Caco-2 (cell line): Measurements from ENCODE around the gene ARF1. TPM values are rescaled to one million over a fixed set of nuclear protein-coding genes. Genes with fewer than 3 reads are reported as not detected.

Experiments used
- BruUV-seq: library from RNA; stranded (reverse); fragments of 400-500 nt; replicated peaks from 2 replicates; lab custom pipeline; 2021; lab: Mats Ljungman, UMichigan
- CTCF ChIA-PET: fragments of 300-600 bp; sonication (Branson Sonifier 250); formaldehyde crosslinking; loops from one replicate; lab custom pipeline; 2022; ENCODE audit warnings: antibody characterized with exemption; lab: Charles Lee
- POLR2A ChIA-PET: fragments of 300-600 bp; sonication (Branson Sonifier 250); formaldehyde crosslinking; loops from one replicate; lab custom pipeline; 2022; ENCODE audit warnings: antibody characterized with exemption; lab: Charles Lee
- DNase-seq, 2 experiments: peaks; one replicate each; pipeline versions ENCODE4 v3.0.0 to v3.0.0-alpha.2; 2020 to 2022
- H3K27me3 ChIP-seq: replicated peaks from 2 replicates; pipeline ENCODE4 v1.6.0; 2011; ENCODE audit warnings: low read length; ENCODE audit not compliant: control insufficient read depth, insufficient read depth
- H3K36me3 ChIP-seq: 2 replicates; pipeline ENCODE4 v1.5.1; 2011; ENCODE audit warnings: low read length; ENCODE audit not compliant: control insufficient read depth, insufficient read depth
- H3K4me1 ChIP-seq: fragments of 250-450 bp; sonication (Bioruptor Pico); 2 replicates; pipeline ENCODE4 v1.5.1; 2020; ENCODE audit warnings: mild to moderate bottlenecking
- H3K4me3 ChIP-seq: 2 replicates; pipeline ENCODE4 v1.5.1; 2011; ENCODE audit warnings: low read depth, mild to moderate bottlenecking, control low read depth, low read length
- H3K9me3 ChIP-seq: fragments of 250-450 bp; sonication (Bioruptor Pico); 2 replicates; pipeline ENCODE4 v1.5.1; 2020; ENCODE audit warnings: mild to moderate bottlenecking, moderate library complexity
- H3K27ac Mint-ChIP-seq: one replicate; pipeline ENCODE4 v1.8.0; 2022; ENCODE audit warnings: mixed read lengths; ENCODE audit not compliant: unreplicated experiment
- H3K27me3 Mint-ChIP-seq: one replicate; pipeline ENCODE4 v1.8.0; 2022; ENCODE audit warnings: mixed read lengths; ENCODE audit not compliant: insufficient read depth, unreplicated experiment
- H3K36me3 Mint-ChIP-seq: one replicate; pipeline ENCODE4 v1.8.0; 2022; ENCODE audit warnings: mild to moderate bottlenecking, mixed read lengths; ENCODE audit not compliant: insufficient read depth, unreplicated experiment
- H3K4me1 Mint-ChIP-seq: one replicate; pipeline ENCODE4 v1.8.0; 2022; ENCODE audit warnings: low read depth, mixed read lengths; ENCODE audit not compliant: unreplicated experiment
- H3K4me3 Mint-ChIP-seq: one replicate; pipeline ENCODE4 v1.8.0; 2022; ENCODE audit warnings: mild to moderate bottlenecking, moderate library complexity, mixed read lengths; ENCODE audit not compliant: unreplicated experiment
- H3K9me3 Mint-ChIP-seq: one replicate; pipeline ENCODE4 v1.8.0; 2022; ENCODE audit warnings: mixed read lengths; ENCODE audit not compliant: unreplicated experiment
- intact Hi-C: fragments of 100-400 bp; cut with micrococcal nuclease; formaldehyde crosslinking; loops from one replicate; pipeline ENCODE4 v1.10.0; 2022; ENCODE audit not compliant: unreplicated experiment
- total RNA-seq: library from RNA; stranded (reverse); gene quantifications from 2 replicates; pipeline ENCODE4 v1.2.3, GENCODE V29; 2022
- TF ChIP-seq, protein P1 (sequence below), 2 experiments: fragments of 200-600 bp in 1 of 2; IDR thresholded peaks; 1 replicate in 1 of 2; 2 replicates in 1 of 2; pipeline versions ENCODE4 v1.5.1 to v1.8.0; 2011 to 2022; ENCODE audit warnings: antibody characterized with exemption in 1 of 2, control low read depth in 1 of 2, inconsistent platforms in 1 of 2, low read depth in 1 of 2, low read length in 1 of 2, mild to moderate bottlenecking in 1 of 2, moderate library complexity in 1 of 2; ENCODE audit not compliant: insufficient read depth in 1 of 2, severe bottlenecking in 1 of 2, unreplicated experiment in 1 of 2

The ARF1 gene
- total RNA-seq, 1 experiment from 2014 or later, result 378 TPM

DNA sequence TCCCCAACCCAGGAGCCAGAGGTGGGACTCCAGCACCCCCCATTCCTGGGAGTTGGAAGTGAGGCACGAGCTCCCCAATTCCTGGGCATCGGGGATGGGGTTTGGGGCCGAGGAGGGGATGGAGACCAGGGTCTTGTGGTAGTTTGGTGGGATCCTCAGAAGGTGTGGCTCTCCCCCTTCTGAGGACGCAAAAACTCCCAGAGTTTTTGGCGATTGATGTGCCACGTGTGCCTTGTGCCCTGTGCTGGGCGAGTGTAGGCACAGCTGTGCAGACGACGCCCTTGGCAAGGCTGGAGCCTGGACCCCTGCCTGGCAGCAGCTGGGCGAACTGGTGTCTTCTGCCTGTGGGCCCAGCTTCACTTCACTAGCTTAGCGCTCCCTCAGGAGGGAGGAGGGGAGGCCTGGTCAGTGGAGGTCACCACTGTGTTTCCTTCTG is 60.2 kb downstream of the ARF1 start:
- H3K36me3 Mint-ChIP-seq, result peaks cover 21% of the 10 kb centered on the region
- H3K4me1 Mint-ChIP-seq, result no peaks in the 10 kb centered on the region
- H3K27me3 Mint-ChIP-seq, result no peaks in the 10 kb centered on the region
- no peak overlapping the region for H3K4me3 ChIP-seq
- no peaks in the 10 kb centered on the region for H3K9me3 Mint-ChIP-seq
- no peaks in the 10 kb centered on the region for H3K27me3 ChIP-seq
- H3K4me3 Mint-ChIP-seq, result no peak overlapping the region
- peaks cover 5% of the 10 kb centered on the region for H3K4me1 ChIP-seq
- TF ChIP-seq, protein P1, sequence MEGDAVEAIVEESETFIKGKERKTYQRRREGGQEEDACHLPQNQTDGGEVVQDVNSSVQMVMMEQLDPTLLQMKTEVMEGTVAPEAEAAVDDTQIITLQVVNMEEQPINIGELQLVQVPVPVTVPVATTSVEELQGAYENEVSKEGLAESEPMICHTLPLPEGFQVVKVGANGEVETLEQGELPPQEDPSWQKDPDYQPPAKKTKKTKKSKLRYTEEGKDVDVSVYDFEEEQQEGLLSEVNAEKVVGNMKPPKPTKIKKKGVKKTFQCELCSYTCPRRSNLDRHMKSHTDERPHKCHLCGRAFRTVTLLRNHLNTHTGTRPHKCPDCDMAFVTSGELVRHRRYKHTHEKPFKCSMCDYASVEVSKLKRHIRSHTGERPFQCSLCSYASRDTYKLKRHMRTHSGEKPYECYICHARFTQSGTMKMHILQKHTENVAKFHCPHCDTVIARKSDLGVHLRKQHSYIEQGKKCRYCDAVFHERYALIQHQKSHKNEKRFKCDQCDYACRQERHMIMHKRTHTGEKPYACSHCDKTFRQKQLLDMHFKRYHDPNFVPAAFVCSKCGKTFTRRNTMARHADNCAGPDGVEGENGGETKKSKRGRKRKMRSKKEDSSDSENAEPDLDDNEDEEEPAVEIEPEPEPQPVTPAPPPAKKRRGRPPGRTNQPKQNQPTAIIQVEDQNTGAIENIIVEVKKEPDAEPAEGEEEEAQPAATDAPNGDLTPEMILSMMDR (IDR thresholded peaks at IDR 0.05; ENCODE audit: insufficient read depth in 1 of 2, low read depth in 1 of 2, low read length in 1 of 2, severe bottlenecking in 1 of 2, unreplicated experiment in 1 of 2), result no peak
- CTCF ChIA-PET, result no interaction called here
- POLR2A ChIA-PET, result no interaction called here
- H3K9me3 ChIP-seq, result no peaks in the 10 kb centered on the region
- H3K36me3 ChIP-seq, result peaks cover 3% of the 10 kb centered on the region
- DNase-seq, result no peak
- intact Hi-C loops, result no loop called here
- H3K27ac Mint-ChIP-seq, result no peak overlapping the region
- no TSS peak for BruUV-seq

DNA sequence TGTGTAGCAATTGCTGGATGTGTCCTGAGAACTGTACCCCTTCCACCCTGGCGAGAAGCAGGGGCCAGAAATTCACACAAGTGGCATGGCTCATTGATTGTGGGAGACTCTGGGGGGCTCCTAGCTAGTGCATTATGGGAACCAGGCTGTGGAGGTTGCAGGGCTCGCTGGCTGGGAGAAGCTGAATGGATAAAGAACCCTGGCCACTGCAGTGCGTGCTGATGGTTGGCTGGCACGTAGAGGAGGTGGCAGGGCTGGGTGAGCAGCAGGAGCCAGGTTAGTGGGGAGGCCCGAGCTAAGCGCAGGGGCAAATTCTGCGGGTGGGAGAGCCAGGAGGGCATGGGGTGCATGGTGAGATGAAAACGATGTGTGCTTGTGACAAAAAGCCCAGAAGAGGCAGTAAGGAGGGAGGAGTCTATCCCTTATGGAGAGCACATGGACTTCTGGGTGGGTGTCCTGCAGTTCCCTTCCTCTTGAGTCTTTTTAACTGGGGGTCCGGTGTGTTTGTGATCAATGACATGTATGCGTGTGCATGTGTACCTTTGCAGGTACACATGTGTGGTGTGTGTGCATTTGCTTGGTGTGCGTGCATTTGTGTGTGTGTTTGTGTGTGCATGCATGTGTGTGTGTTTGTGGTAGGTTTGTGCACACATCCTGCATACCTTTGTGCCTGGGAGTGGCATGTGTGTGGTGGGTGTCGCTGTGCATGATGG is 61.1 kb downstream of the ARF1 start:
- Mint-ChIP-seq H3K4me1 (no peaks in the 10 kb centered on the region), H3K27me3 (no peaks in the 10 kb centered on the region), H3K9me3 (no peaks in the 10 kb centered on the region), H3K36me3 (peaks cover 21% of the 10 kb centered on the region), H3K4me3 (no peak overlapping the region), H3K27ac (no peak overlapping the region)
- H3K9me3 ChIP-seq, result no peaks in the 10 kb centered on the region
- H3K27me3 ChIP-seq, result no peaks in the 10 kb centered on the region
- intact Hi-C loops, result no loop called here
- no peak for DNase-seq
- H3K4me1 ChIP-seq, result peaks cover 5% of the 10 kb centered on the region
- CTCF ChIA-PET, result no interaction called here
- POLR2A ChIA-PET, result no interaction called here
- TF ChIP-seq, protein P1 (IDR thresholded peaks at IDR 0.05; ENCODE audit: insufficient read depth in 1 of 2, low read depth in 1 of 2, low read length in 1 of 2, severe bottlenecking in 1 of 2, unreplicated experiment in 1 of 2), result no peak
- no TSS peak for BruUV-seq
- no peak overlapping the region for H3K4me3 ChIP-seq
- H3K36me3 ChIP-seq, result peaks cover 3% of the 10 kb centered on the region

DNA sequence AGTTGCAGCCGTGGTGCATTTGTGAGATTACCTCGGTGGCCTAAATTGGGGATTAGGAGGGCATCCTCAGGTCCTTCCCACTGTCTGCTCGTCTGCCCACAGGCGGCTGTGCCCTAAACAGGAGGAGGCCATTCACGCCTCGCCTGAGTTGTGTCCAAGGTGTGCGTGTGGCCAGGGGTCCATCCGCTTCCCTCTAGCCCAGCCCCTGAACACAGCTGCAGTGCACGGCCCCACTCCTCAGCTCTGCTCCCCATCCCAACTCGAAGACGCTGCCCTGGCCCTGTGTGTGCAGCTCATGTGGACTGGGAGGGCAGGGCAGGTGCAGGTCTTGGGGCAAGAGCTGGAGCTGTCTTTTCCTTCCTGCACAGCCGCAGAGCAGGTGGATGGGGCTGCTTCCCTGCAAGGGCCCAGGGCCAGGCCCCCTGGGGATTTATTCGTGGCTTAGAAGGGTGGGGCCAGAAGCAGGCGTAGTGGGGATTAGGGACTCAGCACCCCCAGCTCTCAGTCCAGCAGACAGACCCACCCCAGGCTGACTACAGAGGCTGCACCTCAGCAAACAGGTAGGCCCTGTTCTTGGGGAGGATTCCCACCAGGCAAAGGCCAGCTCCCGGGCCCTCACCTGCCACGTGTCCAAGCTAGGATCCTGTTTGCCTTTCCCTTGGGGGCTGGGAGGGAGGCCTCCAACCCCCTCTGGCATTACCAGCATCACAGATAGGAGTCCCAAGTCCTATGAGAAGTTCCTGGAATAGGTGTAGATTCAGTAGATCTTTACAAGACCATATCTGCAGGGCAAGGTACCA is 61.9 kb downstream of the ARF1 start:
- CTCF ChIA-PET, result no interaction called here
- BruUV-seq, result no TSS peak
- H3K27me3 Mint-ChIP-seq, result no peaks in the 10 kb centered on the region
- POLR2A ChIA-PET, result no interaction called here
- Histone ChIP-seq H3K36me3 (peaks cover 3% of the 10 kb centered on the region), H3K4me3 (no peak overlapping the region), H3K27me3 (no peaks in the 10 kb centered on the region), H3K9me3 (no peaks in the 10 kb centered on the region), H3K4me1 (peaks cover 5% of the 10 kb centered on the region)
- TF ChIP-seq, protein P1 (IDR thresholded peaks at IDR 0.05; ENCODE audit: insufficient read depth in 1 of 2, low read depth in 1 of 2, low read length in 1 of 2, severe bottlenecking in 1 of 2, unreplicated experiment in 1 of 2), result no peak
- no peak for DNase-seq
- intact Hi-C loops, result no loop called here
- no peaks in the 10 kb centered on the region for H3K9me3 Mint-ChIP-seq
- H3K4me1 Mint-ChIP-seq, result no peaks in the 10 kb centered on the region
- no peak overlapping the region for H3K27ac Mint-ChIP-seq
- H3K4me3 Mint-ChIP-seq, result no peak overlapping the region
- peaks cover 21% of the 10 kb centered on the region for H3K36me3 Mint-ChIP-seq
